Fibroblast of skin of left biceps (primary cell): ENCODE data around the gene ASB10.

Source experiments
- DNase-seq, 2 experiments: peaks; one replicate each; pipeline ENCODE4 v3.0.0-alpha.2; 2013; ENCODE audit warnings: low read depth in 2 of 2

Gene ASB10

GRCh38 chr7:151186640-151187408 is at the start of gene ASB10:
TSS of gene ASB10 (minus strand) at chr7:151187250. CDS start at chr7:151187130, 120 bp downstream.
- DNase-seq, result no peak

DNA sequence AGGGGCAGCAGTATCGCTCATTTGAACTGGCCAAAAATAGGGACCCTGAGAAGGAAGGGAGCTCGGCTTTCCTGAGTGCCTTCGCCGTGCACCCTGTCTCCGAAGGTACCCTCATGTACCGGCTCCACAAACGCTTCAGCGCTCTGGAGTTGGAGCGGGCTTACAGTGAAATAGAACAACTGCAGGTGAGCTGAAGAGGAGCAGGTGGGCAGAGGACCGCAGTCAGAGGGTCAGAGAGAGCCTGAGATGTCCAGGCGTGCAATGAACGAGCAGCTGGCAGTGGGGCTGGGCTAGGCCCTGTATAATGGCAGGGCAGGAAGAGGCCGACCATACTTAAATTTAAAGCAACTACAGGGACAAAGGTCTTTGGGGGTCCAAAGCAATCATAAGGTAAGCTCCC is 49.4 kb upstream of the ASB10 start:
- DNase-seq, result no peak

DNA sequence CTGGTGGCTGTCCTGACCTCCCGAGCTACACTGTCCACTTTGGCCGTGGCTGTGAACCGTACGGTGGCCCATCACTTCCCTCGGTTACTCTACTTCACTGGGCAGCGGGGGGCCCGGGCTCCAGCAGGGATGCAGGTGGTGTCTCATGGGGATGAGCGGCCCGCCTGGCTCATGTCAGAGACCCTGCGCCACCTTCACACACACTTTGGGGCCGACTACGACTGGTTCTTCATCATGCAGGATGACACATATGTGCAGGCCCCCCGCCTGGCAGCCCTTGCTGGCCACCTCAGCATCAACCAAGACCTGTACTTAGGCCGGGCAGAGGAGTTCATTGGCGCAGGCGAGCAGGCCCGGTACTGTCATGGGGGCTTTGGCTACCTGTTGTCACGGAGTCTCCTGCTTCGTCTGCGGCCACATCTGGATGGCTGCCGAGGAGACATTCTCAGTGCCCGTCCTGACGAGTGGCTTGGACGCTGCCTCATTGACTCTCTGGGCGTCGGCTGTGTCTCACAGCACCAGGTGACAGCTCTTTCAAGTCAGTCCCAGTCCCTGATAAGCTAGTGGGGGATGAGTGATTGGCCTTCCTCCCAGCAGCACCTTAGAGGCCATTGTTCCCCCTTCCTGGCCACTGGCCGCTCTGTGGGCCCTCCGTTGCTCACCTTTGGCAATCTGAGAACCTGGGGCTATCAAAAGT is 48.2 kb upstream of the ASB10 start:
- DNase-seq, result no peak

GRCh38 chr7:151233804-151234203 is 46.8 kb upstream of the ASB10 start:
- no peak for DNase-seq

GRCh38 chr7:151232917-151233701 is 46.1 kb upstream of the ASB10 start:
- DNase-seq, result peak in 1 of 2 experiments; percentile 28

DNA sequence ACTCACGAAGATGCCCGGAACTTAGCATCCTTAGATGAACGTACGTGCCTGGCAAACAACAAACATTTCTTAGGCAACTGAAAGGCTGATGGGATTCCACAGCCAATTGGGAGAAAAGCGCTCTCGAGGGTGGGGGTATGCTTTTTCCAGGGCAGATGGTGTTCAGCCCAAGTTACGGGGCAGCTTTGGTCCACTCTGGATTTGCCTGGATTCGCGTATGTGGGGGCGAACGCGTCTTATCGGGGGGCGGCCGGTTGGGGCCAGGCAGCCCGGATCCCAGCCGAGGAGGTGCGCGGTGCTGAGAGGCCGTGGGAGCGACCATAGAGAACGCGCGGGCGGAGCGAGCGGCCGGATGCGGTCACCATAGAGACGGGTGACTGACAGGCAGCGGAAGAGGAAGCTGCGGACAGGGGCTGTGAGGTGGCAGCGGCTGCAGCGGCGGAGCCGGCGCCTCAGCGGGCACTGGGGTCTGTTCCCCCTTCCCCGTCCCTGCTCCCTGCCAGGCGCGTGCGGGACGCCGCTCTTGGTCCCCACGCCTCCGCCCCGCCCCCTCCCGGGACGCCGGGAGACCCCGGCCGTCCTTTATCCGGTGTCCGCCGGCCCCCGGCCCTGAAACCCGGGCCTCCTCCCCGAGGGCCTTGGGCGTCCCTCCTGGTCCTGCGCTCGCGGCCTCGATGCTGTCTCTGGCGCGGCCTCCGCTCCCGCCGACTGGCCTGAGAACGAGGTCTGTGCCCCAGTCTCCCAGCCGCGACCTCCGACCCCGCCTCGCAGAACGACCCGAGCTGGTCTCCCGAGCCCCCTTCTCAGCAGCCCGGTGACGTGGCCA is 45.3 kb upstream of the ASB10 start, which contains the start of gene CHPF2:
TSS of gene CHPF2 (plus strand) at position 393 of the 826 bp plus-strand sequence. CDS start 1,529 bp downstream, outside the sequence.
- DNase-seq, result peak in 1 of 2 experiments; percentile 50

- no peak for DNase-seq
These were observed 44.0 kb upstream of the ASB10 start for GRCh38 chr7:151231080-151231479.

- DNase-seq, result no peak
These were observed 42.2 kb upstream of the ASB10 start for GRCh38 chr7:151229249-151229648.

DNA sequence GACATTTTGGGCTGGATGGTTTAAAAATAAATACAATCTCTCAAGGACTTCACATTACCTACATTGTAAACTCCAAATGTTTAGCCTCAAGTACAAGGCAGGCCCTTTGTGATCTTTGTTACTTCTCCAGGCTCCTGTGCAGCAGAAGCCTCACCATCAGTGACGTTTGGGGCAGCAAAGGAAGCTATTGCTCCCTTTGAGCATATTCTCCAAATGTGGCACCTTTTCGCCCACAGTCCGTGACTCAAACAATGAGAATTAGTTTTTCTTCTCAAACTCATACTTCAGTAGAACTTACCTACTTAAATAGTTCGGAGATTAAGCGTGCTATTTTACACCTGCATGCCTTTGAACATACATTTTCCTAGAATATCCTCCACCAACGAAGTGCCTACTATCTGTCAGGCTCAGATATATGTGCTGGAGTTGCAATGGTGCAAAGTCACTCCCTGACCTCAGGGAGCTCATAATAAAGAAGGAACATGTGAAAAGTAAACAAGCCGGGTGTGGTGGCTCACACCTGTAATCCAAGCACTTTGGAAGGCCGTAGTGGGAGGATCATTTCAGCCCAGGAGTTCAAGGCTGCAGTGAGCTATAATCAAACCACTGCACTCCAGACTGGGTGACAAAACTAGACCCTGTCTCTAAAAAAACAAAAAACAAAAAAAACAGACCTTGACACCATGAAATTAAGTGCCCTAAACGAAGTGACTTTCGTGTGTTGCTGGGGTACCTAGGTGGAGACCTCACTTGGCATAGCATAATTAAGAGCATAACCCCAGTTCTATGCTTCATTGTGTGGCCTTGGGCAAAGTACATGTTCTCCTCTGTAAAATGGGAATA is 41.2 kb upstream of the ASB10 start:
- DNase-seq, result no peak

DNA sequence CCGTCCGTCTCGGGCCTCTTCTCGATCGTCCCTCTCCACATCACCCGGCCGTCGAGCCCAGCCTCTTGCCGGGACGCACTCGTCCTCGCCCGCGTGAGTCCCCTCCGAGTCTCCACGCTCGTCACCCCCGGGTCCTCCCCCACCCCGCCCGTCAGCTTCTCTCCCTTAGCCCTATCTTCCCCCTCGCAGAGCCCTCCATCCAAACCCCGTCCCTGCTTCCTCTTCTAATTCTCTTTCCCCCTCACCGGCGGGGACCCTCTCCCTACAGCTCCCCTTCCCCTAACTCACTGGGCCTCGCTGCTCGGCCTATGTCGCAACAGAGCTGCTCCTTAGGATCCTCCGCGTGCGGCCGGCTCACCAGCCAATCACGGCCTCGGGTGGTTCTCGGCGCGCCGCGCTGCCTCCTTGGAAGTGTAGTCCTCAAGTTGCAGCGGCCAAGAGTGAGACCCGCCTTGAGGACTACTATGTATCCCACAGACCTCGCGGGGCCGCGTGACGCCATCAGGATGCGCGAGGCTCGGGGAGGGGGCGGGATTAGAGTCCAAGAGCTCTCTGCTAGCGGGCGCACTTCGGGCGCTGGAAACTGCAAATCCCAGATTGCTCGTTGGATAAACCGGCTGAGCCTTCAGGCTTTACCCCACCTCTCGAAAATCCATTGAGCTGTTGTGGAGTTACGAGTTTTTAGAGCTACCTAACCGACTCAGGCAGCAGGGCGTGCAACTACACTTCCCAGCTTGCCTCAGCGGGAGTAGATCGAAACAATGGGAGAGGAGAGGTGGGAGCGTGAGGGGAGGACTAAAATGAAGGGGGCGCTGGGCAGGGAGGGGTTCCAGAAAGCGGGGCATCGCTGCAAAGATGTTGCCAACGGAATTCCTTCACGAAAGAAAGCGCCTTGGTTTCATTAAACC is 40.1 kb upstream of the ASB10 start, which contains the start of gene ABCF2:
TSS of gene ABCF2 (minus strand) at position 331 of the 908 bp plus-strand sequence. CDS start 747 bp downstream, outside the sequence.
- DNase-seq, result peak; percentile 96 to 97

GRCh38 chr7:151226560-151226874 is 39.5 kb upstream of the ASB10 start:
- DNase-seq, result no peak

DNA sequence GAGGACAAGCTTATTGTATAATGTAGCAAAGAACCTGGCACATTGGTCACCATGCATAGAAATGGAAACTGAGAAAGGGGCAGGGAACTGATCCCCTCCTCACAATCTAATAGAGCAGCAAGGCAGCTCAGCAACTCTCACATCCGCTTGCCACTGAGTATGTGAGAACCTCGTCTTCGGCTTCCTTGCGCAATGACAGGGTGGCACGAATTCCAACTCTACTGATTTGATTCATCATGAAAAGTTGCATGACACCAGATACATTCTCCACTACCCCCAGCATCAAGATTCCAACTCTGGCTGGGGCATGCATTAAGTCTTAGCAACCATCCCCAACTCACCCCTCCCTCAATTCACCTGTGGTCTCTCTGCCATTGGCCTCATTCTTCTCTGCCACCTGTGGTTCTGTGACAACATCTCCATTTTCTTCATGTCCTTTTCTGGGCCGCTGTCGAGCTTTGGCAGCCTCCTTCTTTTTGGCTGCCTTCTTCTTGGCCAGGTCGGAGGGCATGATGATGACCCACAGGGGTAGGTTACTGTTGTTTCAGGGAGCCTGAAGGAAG is 39.0 kb upstream of the ASB10 start:
- DNase-seq, result no peak

DNA sequence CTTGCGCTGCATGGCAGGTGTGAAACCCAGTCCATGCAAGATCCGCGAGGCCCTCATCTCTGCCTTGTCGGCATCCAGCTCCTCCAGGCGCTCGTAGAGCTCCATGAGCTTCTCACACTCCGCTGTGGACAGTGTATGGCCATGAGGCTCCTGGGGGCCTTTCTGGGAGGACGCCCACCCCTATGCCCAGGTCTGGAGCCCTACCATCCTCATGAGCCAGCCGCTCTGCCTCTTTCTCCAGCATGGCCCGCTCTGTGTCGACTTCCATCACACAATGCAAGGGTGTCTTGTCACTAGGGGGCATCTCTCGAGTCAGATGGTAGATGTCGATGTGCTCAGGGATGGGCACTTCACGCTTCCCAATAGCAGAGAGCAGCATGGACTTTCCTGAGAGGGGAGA is 36.7 kb upstream of the ASB10 start:
- no peak for DNase-seq

DNA sequence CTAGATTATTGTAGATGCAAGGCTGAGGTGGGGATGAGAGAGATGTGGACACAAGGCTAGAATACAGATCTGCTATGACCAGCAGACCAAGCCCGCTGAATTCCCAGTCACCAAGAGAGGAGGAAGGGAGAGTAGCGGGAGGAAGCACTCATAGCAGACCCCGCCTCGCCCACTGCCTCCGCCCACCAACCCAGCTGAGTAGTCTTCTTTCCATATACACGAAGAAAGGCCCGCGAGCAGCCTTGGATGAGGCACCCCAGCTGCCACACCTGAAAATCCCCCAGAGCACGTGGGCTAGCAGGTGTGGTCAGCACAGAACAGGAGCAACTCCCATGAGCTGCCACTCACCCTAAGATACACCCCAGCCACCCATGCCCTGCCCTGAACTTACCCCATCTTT is 31.1 kb upstream of the ASB10 start:
- DNase-seq, result no peak

- DNase-seq, result no peak
These were observed 28.3 kb upstream of the ASB10 start for GRCh38 chr7:151215396-151215795.

DNA sequence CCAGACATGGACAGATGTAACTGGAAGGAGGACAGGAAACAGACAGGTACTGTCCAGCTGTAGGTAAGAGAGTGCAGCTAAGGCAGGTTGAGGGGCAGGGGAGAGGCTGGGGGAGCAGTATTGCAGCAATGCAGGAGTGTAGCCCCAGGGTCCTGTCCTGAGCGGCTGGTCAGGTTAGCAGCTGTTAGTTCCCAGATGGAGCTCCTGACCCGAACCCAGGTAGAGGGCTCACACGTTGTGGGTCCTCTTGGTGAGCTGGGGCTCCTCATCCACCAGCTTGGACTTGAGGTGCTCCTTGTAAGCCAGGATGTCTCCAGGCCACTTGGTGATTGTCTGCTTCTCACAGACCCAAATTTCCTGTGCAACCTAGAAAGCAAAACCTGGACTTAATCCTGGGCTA is 26.8 kb upstream of the ASB10 start:
- DNase-seq, result no peak

DNA sequence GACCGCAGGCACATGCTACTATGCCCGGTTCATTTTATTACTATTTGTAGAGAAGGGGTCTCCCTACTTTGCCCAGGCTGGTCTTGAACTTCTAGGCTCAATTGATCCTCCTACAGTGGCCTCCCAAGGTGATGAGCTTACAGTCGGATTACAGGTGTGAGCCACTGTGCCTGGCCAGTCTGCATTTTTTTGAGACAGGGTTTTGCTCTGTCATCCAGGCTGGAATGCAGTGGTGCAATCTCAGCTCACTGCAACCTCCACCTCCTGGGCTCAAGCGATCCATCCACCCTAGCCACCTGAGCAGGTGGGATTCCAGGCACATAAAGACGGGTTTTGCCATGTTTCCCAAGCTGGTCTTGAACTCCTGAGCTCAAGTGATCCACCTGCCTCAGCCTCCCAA is 25.6 kb upstream of the ASB10 start:
- no peak for DNase-seq

GRCh38 chr7:151211155-151211772 is 24.2 kb upstream of the ASB10 start:
- no peak for DNase-seq
